Suprapubic skin (tissue), 4 donors: ENCODE measurements around the gene SYK.

ENCODE experiments used
- CTCF ChIP-seq, 2 donors: fragments of 200-600 bp in 1 of 2; fragments of 450-650 bp in 1 of 2; sonication (generic) in 1 of 2; IDR thresholded peaks; one replicate each; pipeline ENCODE4 v1.5.1; 2016 to 2019; ENCODE audit warnings: antibody characterized with exemption in 2 of 2, mild to moderate bottlenecking in 1 of 2, moderate library complexity in 1 of 2
- POLR2A ChIP-seq, 2 donors: fragments of 450-650 bp; IDR thresholded peaks; one replicate each; pipeline ENCODE4 v1.6.1; 2017; ENCODE audit warnings: antibody characterized with exemption in 2 of 2, mild to moderate bottlenecking in 2 of 2, moderate library complexity in 2 of 2
- POLR2AphosphoS5 ChIP-seq, 3 donors: sonication (generic); formaldehyde crosslinking; IDR thresholded peaks; one replicate each; pipeline ENCODE4 v1.6.1; 2017; ENCODE audit warnings: antibody characterized with exemption in 3 of 3

- TF ChIP-seq CTCF (IDR thresholded peaks at IDR 0.05) (no peak), POLR2AphosphoS5 (IDR thresholded peaks at IDR 0.05) (no peak), POLR2A (IDR thresholded peaks at IDR 0.05) (no peak)
Measured at GRCh38 chr9:90909225-90909624, 107.6 kb downstream of the SYK start.
